Trophoblast cell (in vitro differentiated cells and primary cell): ENCODE measurements around the gene EPHB2.

Experiments used
- DNase-seq, 2 donors: peaks; one replicate each; pipeline ENCODE4 v3.0.0-alpha.2; 2016
- H2AFZ ChIP-seq: 2 replicates; pipeline ENCODE4 v1.6.1; 2013; ENCODE audit warnings: low read length, moderate library complexity, mild to moderate bottlenecking; ENCODE audit not compliant: insufficient read depth, poor library complexity
- H2AK5ac ChIP-seq: 2 replicates; pipeline ENCODE4 v1.6.1; 2013; ENCODE audit warnings: mild to moderate bottlenecking, low read length
- H2BK120ac ChIP-seq: 2 replicates; pipeline ENCODE4 v1.6.1; 2013; ENCODE audit warnings: low read length, mild to moderate bottlenecking, moderate library complexity; ENCODE audit not compliant: insufficient read depth, poor library complexity
- H2BK12ac ChIP-seq: 2 replicates; pipeline ENCODE4 v1.6.1; 2013; ENCODE audit warnings: mild to moderate bottlenecking, low read length, moderate library complexity
- H2BK5ac ChIP-seq: 2 replicates; pipeline ENCODE4 v1.6.1; 2013; ENCODE audit warnings: low read length, low read depth, moderate library complexity, mild to moderate bottlenecking; ENCODE audit not compliant: poor library complexity
- H3K14ac ChIP-seq: 2 replicates; pipeline ENCODE4 v1.6.1; 2013; ENCODE audit warnings: mild to moderate bottlenecking, low read length
- H3K18ac ChIP-seq: 2 replicates; pipeline ENCODE4 v1.6.1; 2013; ENCODE audit warnings: mild to moderate bottlenecking, low read length
- H3K23ac ChIP-seq: 2 replicates; pipeline ENCODE4 v1.6.1; 2013; ENCODE audit warnings: low read length
- H3K27ac ChIP-seq: 2 replicates; pipeline ENCODE4 v1.5.1; 2013; ENCODE audit warnings: low read depth, mild to moderate bottlenecking, inconsistent platforms, low read length, moderate library complexity
- H3K27me3 ChIP-seq: 2 replicates; pipeline ENCODE4 v1.6.1; 2013; ENCODE audit warnings: inconsistent platforms, mild to moderate bottlenecking, low read length, moderate library complexity; ENCODE audit not compliant: insufficient read depth
- H3K36me3 ChIP-seq, 2 experiments: 1 replicate in 1 of 2; 2 replicates in 1 of 2; pipeline ENCODE4 v1.6.1; 2013; ENCODE audit warnings: low read length in 2 of 2, mild to moderate bottlenecking in 2 of 2, moderate library complexity in 1 of 2; ENCODE audit not compliant: insufficient read depth in 2 of 2, control insufficient read depth in 1 of 2
- H3K4ac ChIP-seq: 2 replicates; pipeline ENCODE4 v1.6.1; 2013; ENCODE audit warnings: low read depth, mild to moderate bottlenecking, low read length, moderate library complexity
- H3K4me1 ChIP-seq, 2 experiments: 1 replicate in 1 of 2; 2 replicates in 1 of 2; pipeline ENCODE4 v1.6.1; 2013; ENCODE audit warnings: low read length in 2 of 2, mild to moderate bottlenecking in 2 of 2, moderate library complexity in 1 of 2; ENCODE audit not compliant: insufficient read depth in 2 of 2, control insufficient read depth in 1 of 2
- H3K4me2 ChIP-seq: 2 replicates; pipeline ENCODE4 v1.6.1; 2013; ENCODE audit warnings: inconsistent platforms, mild to moderate bottlenecking, low read length, moderate library complexity
- H3K4me3 ChIP-seq: 2 replicates; pipeline ENCODE4 v1.5.1; 2013; ENCODE audit warnings: mild to moderate bottlenecking, low read depth, low read length, inconsistent platforms
- H3K79me1 ChIP-seq: one replicate; pipeline ENCODE4 v1.6.1; 2013; ENCODE audit warnings: low read length
- H3K79me2 ChIP-seq: 2 replicates; pipeline ENCODE4 v1.6.1; 2013; ENCODE audit warnings: low read length, mild to moderate bottlenecking; ENCODE audit not compliant: control insufficient read depth, insufficient read depth, poor library complexity
- H3K9ac ChIP-seq: 2 replicates; pipeline ENCODE4 v1.6.1; 2013; ENCODE audit warnings: mild to moderate bottlenecking, low read length
- H3K9me3 ChIP-seq: 2 replicates; pipeline ENCODE4 v1.6.1; 2013; ENCODE audit warnings: low read depth, mild to moderate bottlenecking, control low read depth, inconsistent platforms, low read length; ENCODE audit not compliant: insufficient read depth
- H4K12ac ChIP-seq: 2 replicates; pipeline ENCODE4 v1.6.1; 2013; ENCODE audit warnings: low read depth, mild to moderate bottlenecking, low read length, moderate library complexity
- H4K8ac ChIP-seq: 2 replicates; pipeline ENCODE4 v1.6.1; 2013; ENCODE audit warnings: low read depth, mild to moderate bottlenecking, low read length, moderate library complexity
- H4K91ac ChIP-seq: one replicate; pipeline ENCODE4 v1.6.1; 2013; ENCODE audit warnings: low read depth, mild to moderate bottlenecking, low read length, moderate library complexity
- WGBS: extraction: QIAGEN DNeasy Blood & Tissue Kit; methylation state at CpG from one replicate; pipeline ENCODE4 v1.1.7; 2013; ENCODE audit warnings: missing lambda C conversion rate; ENCODE audit not compliant: insufficient read length, insufficient coverage; ENCODE audit errors: extremely low coverage; 5-methylcytosine and 5-hydroxymethylcytosine counted together

The EPHB2 gene

GRCh38 chr1:22850681-22851080 lies 140.0 kb downstream of the EPHB2 start:
- H3K9me3 ChIP-seq, result peaks cover 3% of the 10 kb centered on the region
- no peak overlapping the region for H3K4me2 ChIP-seq
- no peaks in the 10 kb centered on the region for H3K27me3 ChIP-seq
- H3K79me1 ChIP-seq, result no peaks in the 10 kb centered on the region
- no peak overlapping the region for H3K23ac ChIP-seq
- H3K4me3 ChIP-seq, result no peak overlapping the region
- no peak overlapping the region for H2AFZ ChIP-seq
- no peak overlapping the region for H3K18ac ChIP-seq
- no peak overlapping the region for H4K91ac ChIP-seq
- H4K12ac ChIP-seq, result no peak overlapping the region
- peaks cover 0 to 4% of the 10 kb centered on the region in 2 experiments for H3K4me1 ChIP-seq
- WGBS, result no CpG with 5 or more reads among the region's 6 CpGs
- H3K4ac ChIP-seq, result no peak overlapping the region
- no peak overlapping the region for H2BK120ac ChIP-seq
- no peak overlapping the region for H3K14ac ChIP-seq
- H2BK12ac ChIP-seq, result no peak overlapping the region
- no peak overlapping the region for H2BK5ac ChIP-seq
- no peaks in the 10 kb centered on the region for H3K79me2 ChIP-seq
- no peak overlapping the region for H3K27ac ChIP-seq
- H3K36me3 ChIP-seq, result no peaks in the 10 kb centered on the region
- no peak overlapping the region for H3K9ac ChIP-seq
- H2AK5ac ChIP-seq, result no peak overlapping the region
- no peak for DNase-seq
- no peak overlapping the region for H4K8ac ChIP-seq

GRCh38 chr1:22851517-22851916 lies 140.9 kb downstream of the EPHB2 start:
- Histone ChIP-seq H3K27me3 (no peaks in the 10 kb centered on the region), H3K9me3 (peaks cover 3% of the 10 kb centered on the region), H3K4me3 (no peak overlapping the region), H3K79me2 (no peaks in the 10 kb centered on the region), H3K36me3 (no peaks in the 10 kb centered on the region), H4K8ac (no peak overlapping the region), H2AFZ (no peak overlapping the region), H3K18ac (no peak overlapping the region), H2AK5ac (no peak overlapping the region), H4K91ac (no peak overlapping the region), H3K4me2 (no peak overlapping the region), H3K79me1 (no peaks in the 10 kb centered on the region), H3K4me1 (peaks cover 0 to 4% of the 10 kb centered on the region in 2 experiments), H3K27ac (no peak overlapping the region), H3K14ac (no peak overlapping the region), H3K4ac (no peak overlapping the region), H2BK5ac (no peak overlapping the region), H2BK12ac (no peak overlapping the region), H3K23ac (no peak overlapping the region), H3K9ac (no peak overlapping the region), H2BK120ac (no peak overlapping the region), H4K12ac (no peak overlapping the region)
- DNase-seq, result no peak
- no CpG with 5 or more reads among the region's 4 CpGs for WGBS

- Histone ChIP-seq H3K4me2 (no peak overlapping the region), H2BK5ac (no peak overlapping the region), H3K27ac (no peak overlapping the region), H3K79me1 (no peaks in the 10 kb centered on the region), H3K27me3 (no peaks in the 10 kb centered on the region), H3K18ac (no peak overlapping the region), H2AFZ (no peak overlapping the region), H3K4ac (no peak overlapping the region), H3K4me3 (no peak overlapping the region), H3K9me3 (peaks cover 3% of the 10 kb centered on the region), H4K8ac (no peak overlapping the region), H3K4me1 (peaks cover 0 to 4% of the 10 kb centered on the region in 2 experiments), H2BK12ac (no peak overlapping the region), H3K9ac (no peak overlapping the region), H4K12ac (no peak overlapping the region), H2AK5ac (no peak overlapping the region), H4K91ac (no peak overlapping the region), H2BK120ac (no peak overlapping the region), H3K23ac (no peak overlapping the region), H3K79me2 (no peaks in the 10 kb centered on the region), H3K36me3 (no peaks in the 10 kb centered on the region), H3K14ac (no peak overlapping the region)
- WGBS, result no CpG with 5 or more reads among the region's 6 CpGs
- DNase-seq, result no peak
These were observed 141.6 kb downstream of the EPHB2 start for GRCh38 chr1:22852144-22852655.

- no peak overlapping the region for H3K4ac ChIP-seq
- no peak overlapping the region for H2BK12ac ChIP-seq
- no peaks in the 10 kb centered on the region for H3K36me3 ChIP-seq
- H3K4me1 ChIP-seq, result peaks cover 0 to 4% of the 10 kb centered on the region in 2 experiments
- H3K27ac ChIP-seq, result no peak overlapping the region
- no peaks in the 10 kb centered on the region for H3K79me2 ChIP-seq
- H3K23ac ChIP-seq, result no peak overlapping the region
- no peak overlapping the region for H3K18ac ChIP-seq
- no peak overlapping the region for H2AK5ac ChIP-seq
- H3K9ac ChIP-seq, result no peak overlapping the region
- peaks cover 3% of the 10 kb centered on the region for H3K9me3 ChIP-seq
- H3K14ac ChIP-seq, result no peak overlapping the region
- no peak overlapping the region for H2BK5ac ChIP-seq
- no peak overlapping the region for H4K8ac ChIP-seq
- no peak overlapping the region for H2AFZ ChIP-seq
- H3K4me3 ChIP-seq, result no peak overlapping the region
- H4K12ac ChIP-seq, result no peak overlapping the region
- WGBS, result no CpG with 5 or more reads among the region's 9 CpGs
- no peaks in the 10 kb centered on the region for H3K27me3 ChIP-seq
- no peaks in the 10 kb centered on the region for H3K79me1 ChIP-seq
- no peak overlapping the region for H2BK120ac ChIP-seq
- H4K91ac ChIP-seq, result no peak overlapping the region
- no peak overlapping the region for H3K4me2 ChIP-seq
- DNase-seq, result no peak
These were observed 143.1 kb downstream of the EPHB2 start for GRCh38 chr1:22853651-22854185.
